PC-3 (cell line): ENCODE measurements around the gene CASZ1.

Experiments
- CTCF ChIP-seq: fragments of 300-600 bp; sonication (generic); conservative IDR thresholded peaks from 2 replicates; pipeline ENCODE4 v1.5.1; 2017; ENCODE audit warnings: antibody characterized with exemption, low read depth, mild to moderate bottlenecking, low read length
- EZH2 ChIP-seq: fragments of 300-600 bp; sonication (generic); IDR thresholded peaks from one replicate; pipeline ENCODE4 v1.6.1; 2017; ENCODE audit warnings: antibody characterized with exemption, mild to moderate bottlenecking, low read length; ENCODE audit not compliant: unreplicated experiment
- EZH2phosphoT487 ChIP-seq: fragments of 300-600 bp; sonication (generic); IDR thresholded peaks from 2 replicates; pipeline ENCODE4 v1.6.1; 2018; ENCODE audit warnings: mild to moderate bottlenecking, antibody characterized with exemption, low read length, borderline replicate concordance

- TF ChIP-seq CTCF: no peak
- TF ChIP-seq EZH2phosphoT487: no peak
- no peak for TF ChIP-seq EZH2
Measured at GRCh38 chr1:10676963-10677362, 119.5 kb downstream of the CASZ1 start.
